ENCODE results near the gene SEPTIN7. TPM values are rescaled to one million over a fixed set of nuclear protein-coding genes. Genes with fewer than 3 reads are reported as not detected.
A peak's percentile ranks its signal among the peaks of the same experiment; 100 is the strongest.

Gene SEPTIN7
- total and polyA plus RNA-seq, 2 of the 13 experiments (the other 11 are each of a cell fraction or from before 2014, with no cell fraction given) = 103 to 129 TPM

GRCh38 chr7:35820858-35821257 lies 20.0 kb downstream of the SEPTIN7 start:
- peak; percentile 31 for DNase-seq (ENCODE audit: low spot score)
- peaks cover 30% of the 10 kb centered on the region for H4K20me1 ChIP-seq (ENCODE audit: insufficient read depth, low read length)
- ChIA-PET CTCF (ENCODE audit: low intra/inter-chr PET ratio, low total read pairs) (no interaction called here), POLR2A (no interaction called here)
- no peaks in the 10 kb centered on the region for H3K36me3 ChIP-seq (replicated peaks in 1 of 2; ENCODE audit: control insufficient read depth in 1 of 2, insufficient read depth in 2 of 2, low read length in 2 of 2)
- ATAC-seq = no peak
- in situ Hi-C loops (cut with HindIII; ENCODE audit: extremely low pct_ligation_motif_present, low pct_unique_long_range_greater_than_20kb) (no loop called here), intact Hi-C loops (cut with micrococcal nuclease; ENCODE audit: unreplicated experiment) (no loop called here)
- H3K79me2 ChIP-seq (ENCODE audit: insufficient read depth, low read length) = peaks cover 97% of the 10 kb centered on the region
- no peak overlapping the region for H3K4me2 ChIP-seq (ENCODE audit: low read depth, low read length)
- no peak overlapping the region for H2AFZ ChIP-seq (ENCODE audit: low read length)
- H3K4me3 ChIP-seq (replicated peaks in 1 of 3; ENCODE audit: insufficient read depth in 1 of 3, low read depth in 2 of 3, low read length in 3 of 3) = no peak overlapping the region
- FAIRE-seq = no peak
- WGBS (ENCODE audit: low lambda C conversion rate) = 83% methylated on average over 1 of the region's 1 CpG
- H3K27ac ChIP-seq (ENCODE audit: extremely low read length, insufficient read depth, low read length) = no peak overlapping the region
- no peak for TF ChIP-seq SOX13 (IDR thresholded peaks at IDR 0.05)
- peak in 1 of 2 experiments; percentile 13; a peak in 1 of 4 replicates for TF ChIP-seq SOX13 (CRISPR knock-in tag; conservative IDR thresholded peaks at IDR 0.05 in 1 of 2, IDR thresholded peaks at IDR 0.05 in 1 of 2)
- no peak for TF ChIP-seq GABPA (IDR thresholded peaks at IDR 0.05; ENCODE audit: low read depth, low read length)
- no peak for TF ChIP-seq GABPA (CRISPR knock-in tag; IDR thresholded peaks at IDR 0.05; ENCODE audit: low read depth)
- TF ChIP-seq KMT2A (CRISPR knock-in tag; IDR thresholded peaks at IDR 0.05) = no peak
- no peak for TF ChIP-seq SNAPC4 (CRISPR knock-in tag; IDR thresholded peaks at IDR 0.05)
- TF ChIP-seq NCOA5 (CRISPR knock-in tag; IDR thresholded peaks at IDR 0.05) = no peak
- H3K4me1 ChIP-seq (ENCODE audit: insufficient read depth, low read length) = peaks cover 17% of the 10 kb centered on the region
- H3K27me3 ChIP-seq (ENCODE audit: control insufficient read depth in 1 of 2, insufficient read depth in 2 of 2, low read length in 2 of 2) = no peaks in the 10 kb centered on the region
- H3K9me3 ChIP-seq (ENCODE audit: low read length) = no peaks in the 10 kb centered on the region
- H3K9ac ChIP-seq (ENCODE audit: insufficient read depth, low read depth, low read length) = no peak overlapping the region
- no TSS peak for BruUV-seq (replicated peaks)

All from HepG2 (cell line).